ENCODE data around the gene FAM163B. TPM values are rescaled to one million over a fixed set of nuclear protein-coding genes. Genes with fewer than 3 reads are reported as not detected.

Gene FAM163B
- total and polyA plus RNA-seq, 7 experiments from 2014 or later: not detected

GRCh38 chr9:133556354-133556753, 52.8 kb downstream of the FAM163B start:
- CTCF ChIA-PET: no interaction called here
- H3K27me3 ChIP-seq (ENCODE audit: control insufficient read depth in 2 of 2, insufficient read depth in 2 of 2, low read length in 2 of 2): no peaks in the 10 kb centered on the region

DNA sequence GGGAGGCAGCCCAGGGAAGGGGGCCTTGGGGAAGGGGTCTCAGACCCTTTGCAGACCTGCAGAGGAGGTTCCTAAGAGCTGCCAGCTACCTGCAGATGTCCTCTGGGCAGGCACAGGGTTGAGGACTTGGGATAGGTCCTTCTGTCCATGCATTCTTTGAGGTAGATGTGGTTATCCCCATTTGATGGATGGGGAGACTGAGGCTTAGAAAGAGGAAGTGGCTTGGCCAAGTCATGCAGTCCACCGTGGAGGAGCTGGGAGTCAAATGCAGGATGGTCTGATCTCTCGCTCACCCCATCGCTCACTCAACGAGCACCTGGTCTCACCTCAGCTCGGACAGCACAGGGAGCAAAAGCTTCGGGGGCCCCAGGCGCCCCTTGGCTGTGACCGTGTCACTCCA, 54.5 kb downstream of the FAM163B start:
- Histone ChIP-seq H3K27me3 (ENCODE audit: control insufficient read depth in 2 of 2, insufficient read depth in 2 of 2, low read length in 2 of 2) (no peaks in the 10 kb centered on the region), H3K36me3 (ENCODE audit: control insufficient read depth in 2 of 3, insufficient read depth in 3 of 3, low read length in 3 of 3) (no peaks in the 10 kb centered on the region), H3K4me1 (ENCODE audit: control insufficient read depth in 2 of 2, insufficient read depth in 2 of 2, low read length in 2 of 2) (no peaks in the 10 kb centered on the region), H3K4me3 (ENCODE audit: low read length) (no peak overlapping the region), H3K9me3 (ENCODE audit: control insufficient read depth in 2 of 3, low read length in 3 of 3) (no peaks in the 10 kb centered on the region), H3K27ac (ENCODE audit: low read depth, low read length) (no peak overlapping the region)
- POLR2A ChIA-PET: no interaction called here
- H3K27ac Mint-ChIP-seq: no peak overlapping the region
- H3K9me3 Mint-ChIP-seq: no peaks in the 10 kb centered on the region
- DNase-seq (no peak), ATAC-seq (no peak)
- H3K4me3 Mint-ChIP-seq: no peak overlapping the region
- CTCF ChIA-PET: no interaction called here
- peaks cover 0 to 11% (median 0%) of the 10 kb centered on the region in 5 donors for H3K36me3 Mint-ChIP-seq
- peaks cover 0 to 13% (median 0%) of the 10 kb centered on the region in 5 donors for H3K27me3 Mint-ChIP-seq
- H3K4me1 Mint-ChIP-seq: peaks cover 0 to 10% (median 0%) of the 10 kb centered on the region in 7 donors
- intact Hi-C loops (cut with micrococcal nuclease): no loop called here

More at GRCh38 chr9:133556354-133556753, 52.8 kb downstream of the FAM163B start:
- Histone ChIP-seq H3K27ac (ENCODE audit: low read depth, low read length) (no peak overlapping the region), H3K4me3 (ENCODE audit: low read length) (no peak overlapping the region), H3K4me1 (ENCODE audit: control insufficient read depth in 2 of 2, insufficient read depth in 2 of 2, low read length in 2 of 2) (no peaks in the 10 kb centered on the region), H3K36me3 (ENCODE audit: control insufficient read depth in 2 of 3, insufficient read depth in 3 of 3, low read length in 3 of 3) (no peaks in the 10 kb centered on the region), H3K9me3 (ENCODE audit: control insufficient read depth in 2 of 3, low read length in 3 of 3) (no peaks in the 10 kb centered on the region)
- ATAC-seq: no peak
- H3K4me1 Mint-ChIP-seq: peaks cover 0 to 10% (median 0%) of the 10 kb centered on the region in 7 donors
- H3K27ac Mint-ChIP-seq: no peak overlapping the region
- no peak for DNase-seq
- no peaks in the 10 kb centered on the region for H3K9me3 Mint-ChIP-seq
- H3K4me3 Mint-ChIP-seq: no peak overlapping the region
- H3K36me3 Mint-ChIP-seq: peaks cover 0 to 8% (median 0%) of the 10 kb centered on the region in 5 donors
- POLR2A ChIA-PET: no interaction called here
- H3K27me3 Mint-ChIP-seq: peaks cover 0 to 11% (median 0%) of the 10 kb centered on the region in 5 donors
- intact Hi-C loops (cut with micrococcal nuclease): no loop called here

DNA sequence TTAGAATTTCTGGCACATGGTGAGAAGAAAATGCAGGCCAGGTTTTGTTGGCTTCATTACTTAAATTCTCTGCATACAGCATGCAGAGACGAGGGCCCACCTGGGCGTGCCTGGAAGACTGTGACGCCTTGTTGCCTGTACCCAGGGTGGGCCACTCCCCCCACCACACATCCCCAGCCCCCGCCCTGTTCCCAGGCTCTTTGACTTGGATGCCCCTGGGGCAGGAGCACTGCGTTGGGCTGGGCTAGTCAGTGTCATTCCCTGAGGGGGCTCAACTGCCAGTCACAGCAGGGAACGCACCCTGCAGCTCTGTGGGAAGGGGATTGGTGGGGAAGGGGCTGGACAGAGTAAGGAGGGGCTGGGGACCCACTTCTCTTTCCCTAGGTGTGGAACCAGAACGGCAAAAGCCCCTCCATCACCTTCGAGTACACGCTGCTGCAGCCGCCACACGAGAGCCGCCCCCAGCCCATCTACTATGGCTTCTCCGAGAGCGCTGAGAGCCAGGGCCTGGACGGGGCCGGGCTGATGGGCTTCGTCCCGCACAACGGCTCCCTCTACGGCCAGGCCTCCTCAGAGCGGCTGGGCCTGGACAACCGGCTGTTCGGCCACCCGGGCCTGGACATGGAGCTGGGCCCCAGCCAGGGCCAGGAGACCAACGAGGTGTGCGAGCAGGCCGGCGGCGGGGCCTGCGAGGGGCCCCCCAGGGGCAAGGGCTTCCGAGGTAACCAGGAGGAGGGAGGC, 55.0 kb downstream of the FAM163B start:
- H3K4me1 ChIP-seq (ENCODE audit: control insufficient read depth in 2 of 2, insufficient read depth in 2 of 2, low read length in 2 of 2): no peaks in the 10 kb centered on the region
- intact Hi-C loops (cut with micrococcal nuclease): no loop called here
- no peak overlapping the region for H3K4me3 Mint-ChIP-seq

DNA sequence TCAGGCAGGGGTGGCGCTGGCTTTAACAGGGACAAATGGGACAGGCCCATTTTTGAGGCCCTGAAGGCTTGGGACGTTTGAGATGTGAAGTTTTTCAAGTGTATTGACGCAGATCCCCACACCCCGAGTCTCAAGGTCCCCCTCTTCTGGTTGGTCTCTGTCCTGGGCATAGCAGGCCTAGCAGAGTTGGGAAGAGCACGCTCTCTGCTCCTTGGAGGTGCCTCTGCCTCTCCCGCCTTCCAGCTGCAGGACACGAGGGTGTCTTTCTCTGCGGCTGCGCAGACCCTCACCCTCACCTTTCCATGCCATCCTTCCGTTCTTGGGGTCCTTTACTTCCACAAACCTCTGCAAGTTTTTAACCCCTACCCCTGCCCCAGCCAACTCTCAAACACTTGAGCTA, 56.1 kb downstream of the FAM163B start:
- Mint-ChIP-seq H3K27ac (no peak overlapping the region), H3K27me3 (peaks cover 0 to 7% (median 0%) of the 10 kb centered on the region in 5 donors), H3K4me1 (peaks cover 0 to 5% (median 0%) of the 10 kb centered on the region in 7 donors), H3K4me3 (no peak overlapping the region), H3K9me3 (no peaks in the 10 kb centered on the region), H3K36me3 (peaks cover 0 to 10% (median 0%) of the 10 kb centered on the region in 5 donors)
- POLR2A ChIA-PET: no interaction called here
- H3K4me1 ChIP-seq (ENCODE audit: control insufficient read depth in 2 of 2, insufficient read depth in 2 of 2, low read length in 2 of 2): no peaks in the 10 kb centered on the region
- no peaks in the 10 kb centered on the region for H3K27me3 ChIP-seq (ENCODE audit: control insufficient read depth in 2 of 2, insufficient read depth in 2 of 2, low read length in 2 of 2)
- no peak for ATAC-seq
- H3K4me3 ChIP-seq (ENCODE audit: low read length): no peak overlapping the region
- H3K36me3 ChIP-seq (ENCODE audit: control insufficient read depth in 2 of 3, insufficient read depth in 3 of 3, low read length in 3 of 3): no peaks in the 10 kb centered on the region
- no peak for DNase-seq
- H3K27ac ChIP-seq (ENCODE audit: low read depth, low read length): no peak overlapping the region
- CTCF ChIA-PET: no interaction called here
- H3K9me3 ChIP-seq (ENCODE audit: control insufficient read depth in 2 of 3, low read length in 3 of 3): no peaks in the 10 kb centered on the region
- intact Hi-C loops (cut with micrococcal nuclease): no loop called here

More for the DNA sequence above, 55.0 kb downstream of the FAM163B start:
- Mint-ChIP-seq H3K9me3 (no peaks in the 10 kb centered on the region), H3K36me3 (peaks cover 0 to 10% (median 0%) of the 10 kb centered on the region in 5 donors), H3K27ac (no peak overlapping the region), H3K27me3 (peaks cover 0 to 12% (median 0%) of the 10 kb centered on the region in 5 donors), H3K4me1 (peaks cover 0 to 10% (median 0%) of the 10 kb centered on the region in 7 donors)
- ATAC-seq (no peak), DNase-seq (no peak)
- Histone ChIP-seq H3K36me3 (ENCODE audit: control insufficient read depth in 2 of 3, insufficient read depth in 3 of 3, low read length in 3 of 3) (no peaks in the 10 kb centered on the region), H3K27ac (ENCODE audit: low read depth, low read length) (no peak overlapping the region), H3K4me3 (ENCODE audit: low read length) (no peak overlapping the region), H3K9me3 (ENCODE audit: control insufficient read depth in 2 of 3, low read length in 3 of 3) (no peaks in the 10 kb centered on the region), H3K27me3 (ENCODE audit: control insufficient read depth in 2 of 2, insufficient read depth in 2 of 2, low read length in 2 of 2) (no peaks in the 10 kb centered on the region)
- POLR2A ChIA-PET: no interaction called here
- CTCF ChIA-PET: no interaction called here

- Mint-ChIP-seq H3K4me3 (no peak overlapping the region), H3K36me3 (peaks cover 0 to 13% (median 0%) of the 10 kb centered on the region in 5 donors), H3K27me3 (peaks cover 0 to 4% (median 0%) of the 10 kb centered on the region in 5 donors), H3K9me3 (no peaks in the 10 kb centered on the region), H3K4me1 (peaks cover 0 to 4% (median 0%) of the 10 kb centered on the region in 7 donors), H3K27ac (no peak overlapping the region)
- ChIA-PET POLR2A (no interaction called here), CTCF (no interaction called here)
- Histone ChIP-seq H3K27ac (ENCODE audit: low read depth, low read length) (no peak overlapping the region), H3K4me3 (ENCODE audit: low read length) (no peak overlapping the region), H3K27me3 (ENCODE audit: control insufficient read depth in 2 of 2, insufficient read depth in 2 of 2, low read length in 2 of 2) (no peaks in the 10 kb centered on the region), H3K9me3 (ENCODE audit: control insufficient read depth in 2 of 3, low read length in 3 of 3) (no peaks in the 10 kb centered on the region), H3K4me1 (ENCODE audit: control insufficient read depth in 2 of 2, insufficient read depth in 2 of 2, low read length in 2 of 2) (no peaks in the 10 kb centered on the region), H3K36me3 (ENCODE audit: control insufficient read depth in 2 of 3, insufficient read depth in 3 of 3, low read length in 3 of 3) (no peaks in the 10 kb centered on the region)
- ATAC-seq: no peak
- intact Hi-C loops (cut with micrococcal nuclease): no loop called here
- no peak for DNase-seq
These were observed 57.0 kb downstream of the FAM163B start for GRCh38 chr9:133552236-133552635.

DNA sequence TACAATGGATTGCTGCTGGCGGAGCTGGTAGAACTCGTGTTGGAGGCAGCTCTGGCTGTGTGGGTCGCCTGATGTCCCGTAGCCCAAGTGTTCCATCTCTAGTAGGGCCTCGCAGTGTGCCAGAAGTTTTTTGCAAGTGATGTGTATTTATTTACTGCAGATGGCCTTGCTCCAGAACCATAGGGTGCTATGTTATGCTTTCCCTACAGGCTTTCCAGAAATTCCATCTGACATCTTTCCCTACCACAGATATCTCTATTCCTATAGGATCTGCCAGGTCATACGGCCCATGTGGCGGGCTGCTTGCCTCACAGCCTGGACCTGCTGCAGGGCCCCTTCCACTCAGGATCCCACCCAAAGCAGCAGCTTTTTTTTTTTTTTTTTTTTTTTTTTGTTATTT, 57.7 kb downstream of the FAM163B start:
- DNase-seq (no peak), ATAC-seq (no peak)
- Mint-ChIP-seq H3K27me3 (peaks cover 0 to 4% (median 0%) of the 10 kb centered on the region in 5 donors), H3K36me3 (peaks cover 0 to 15% (median 0%) of the 10 kb centered on the region in 5 donors), H3K4me1 (peaks cover 0 to 4% (median 0%) of the 10 kb centered on the region in 7 donors), H3K27ac (no peak overlapping the region), H3K4me3 (no peak overlapping the region), H3K9me3 (no peaks in the 10 kb centered on the region)
- no peaks in the 10 kb centered on the region for H3K9me3 ChIP-seq (ENCODE audit: control insufficient read depth in 2 of 3, low read length in 3 of 3)
- POLR2A ChIA-PET: no interaction called here
- intact Hi-C loops (cut with micrococcal nuclease): no loop called here
- no peaks in the 10 kb centered on the region for H3K36me3 ChIP-seq (ENCODE audit: control insufficient read depth in 2 of 3, insufficient read depth in 3 of 3, low read length in 3 of 3)
- no peaks in the 10 kb centered on the region for H3K27me3 ChIP-seq (ENCODE audit: control insufficient read depth in 2 of 2, insufficient read depth in 2 of 2, low read length in 2 of 2)
- no peak overlapping the region for H3K4me3 ChIP-seq (ENCODE audit: low read length)
- CTCF ChIA-PET: no interaction called here
- no peak overlapping the region for H3K27ac ChIP-seq (ENCODE audit: low read depth, low read length)
- H3K4me1 ChIP-seq (ENCODE audit: control insufficient read depth in 2 of 2, insufficient read depth in 2 of 2, low read length in 2 of 2): no peaks in the 10 kb centered on the region

- peak overlapping the region in 1 of 9 donors; percentile 51 for H3K27ac Mint-ChIP-seq
- Histone ChIP-seq H3K36me3 (ENCODE audit: control insufficient read depth in 2 of 3, insufficient read depth in 3 of 3, low read length in 3 of 3) (no peaks in the 10 kb centered on the region), H3K27me3 (ENCODE audit: control insufficient read depth in 2 of 2, insufficient read depth in 2 of 2, low read length in 2 of 2) (no peaks in the 10 kb centered on the region), H3K4me1 (ENCODE audit: control insufficient read depth in 2 of 2, insufficient read depth in 2 of 2, low read length in 2 of 2) (no peaks in the 10 kb centered on the region), H3K27ac (ENCODE audit: low read depth, low read length) (no peak overlapping the region), H3K9me3 (ENCODE audit: control insufficient read depth in 2 of 3, low read length in 3 of 3) (no peaks in the 10 kb centered on the region), H3K4me3 (ENCODE audit: low read length) (no peak overlapping the region)
- CTCF ChIA-PET: no interaction called here
- peaks cover 0 to 4% (median 0%) of the 10 kb centered on the region in 5 donors for H3K27me3 Mint-ChIP-seq
- DNase-seq (no peak), ATAC-seq (no peak)
- peaks cover 0 to 16% (median 0%) of the 10 kb centered on the region in 5 donors for H3K36me3 Mint-ChIP-seq
- no peak overlapping the region for H3K4me3 Mint-ChIP-seq
- POLR2A ChIA-PET: no interaction called here
- intact Hi-C loops (cut with micrococcal nuclease): no loop called here
- peaks cover 0 to under 1% (median 0%) of the 10 kb centered on the region in 7 donors for H3K4me1 Mint-ChIP-seq
- H3K9me3 Mint-ChIP-seq: no peaks in the 10 kb centered on the region
These were observed 62.1 kb downstream of the FAM163B start for GRCh38 chr9:133547116-133547515.
